ENCODE results near the gene ZDHHC14.

DNA sequence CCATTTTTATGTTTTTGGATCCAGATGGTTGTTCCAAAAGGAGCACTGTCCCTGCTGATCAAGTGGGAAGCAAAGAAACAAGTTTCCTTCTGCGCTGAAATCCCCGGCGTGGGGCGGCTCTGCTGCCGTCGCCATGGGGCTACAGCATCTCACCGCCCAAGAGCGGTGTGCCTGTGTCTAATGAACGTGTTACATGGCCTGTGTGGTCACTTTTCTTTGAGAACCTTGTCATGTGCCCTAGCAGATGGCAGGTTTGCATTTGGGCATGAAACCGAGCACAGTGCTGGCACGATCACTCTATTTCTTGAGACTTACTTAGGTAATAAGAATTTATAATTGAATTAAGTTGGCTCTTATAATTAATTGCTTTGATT lies 51.9 kb downstream of the ZDHHC14 start:
- TF ChIP-seq SUZ12 (IDR thresholded peaks at IDR 0.05; ENCODE audit: extremely low read depth, insufficient read depth, insufficient read length) (no peak), ZNF274 (IDR thresholded peaks at IDR 0.05; ENCODE audit: low read depth, low read length) (no peak)
